IPS-NIHi7 (cell line): ENCODE measurements around the gene THAP8.
"Not testable (repeated sequence)": the region's sequence is repeated elsewhere in the genome, so short reads cannot be mapped to it uniquely, and the experiment has no call there.

Experiments used
- DNase-seq: peaks from one replicate; pipeline ENCODE4 v3.0.0; 2012; ENCODE audit warnings: mixed read lengths; ENCODE audit errors: extremely low spot score

Gene THAP8

DNA sequence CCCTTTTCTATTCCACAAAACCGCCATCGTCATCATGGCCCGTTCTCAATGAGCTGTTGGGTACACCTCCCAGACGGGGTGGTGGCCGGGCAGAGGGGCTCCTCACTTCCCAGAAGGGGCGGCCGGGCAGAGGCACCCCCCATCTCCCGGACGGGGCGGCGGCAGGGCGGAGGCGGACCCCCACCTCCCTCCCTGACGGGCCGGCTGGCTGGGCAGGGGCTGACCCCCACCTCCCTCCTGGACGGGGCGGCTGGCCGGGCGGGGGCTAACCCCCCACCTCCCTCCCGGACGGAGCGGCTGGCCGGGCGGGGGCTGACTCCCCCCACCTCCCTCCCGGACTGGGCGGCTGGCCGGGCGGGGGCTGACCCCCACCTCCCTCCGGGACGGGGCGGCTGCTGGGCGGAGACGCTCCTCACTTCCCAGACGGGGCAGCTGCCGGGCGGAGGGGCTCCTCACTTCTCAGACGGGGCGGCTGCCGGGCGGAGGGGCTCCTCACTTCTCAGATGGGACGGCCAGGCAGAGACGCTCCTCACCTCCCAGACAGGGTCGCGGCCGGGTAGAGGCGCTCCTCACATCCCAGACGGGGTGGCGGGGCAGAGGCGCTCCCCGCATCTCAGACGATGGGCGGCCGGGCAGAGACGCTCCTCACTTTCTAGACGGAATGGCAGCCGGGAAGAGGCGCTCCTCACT lies 14.9 kb upstream of the THAP8 start:
- not testable (repeated sequence) for DNase-seq

DNA sequence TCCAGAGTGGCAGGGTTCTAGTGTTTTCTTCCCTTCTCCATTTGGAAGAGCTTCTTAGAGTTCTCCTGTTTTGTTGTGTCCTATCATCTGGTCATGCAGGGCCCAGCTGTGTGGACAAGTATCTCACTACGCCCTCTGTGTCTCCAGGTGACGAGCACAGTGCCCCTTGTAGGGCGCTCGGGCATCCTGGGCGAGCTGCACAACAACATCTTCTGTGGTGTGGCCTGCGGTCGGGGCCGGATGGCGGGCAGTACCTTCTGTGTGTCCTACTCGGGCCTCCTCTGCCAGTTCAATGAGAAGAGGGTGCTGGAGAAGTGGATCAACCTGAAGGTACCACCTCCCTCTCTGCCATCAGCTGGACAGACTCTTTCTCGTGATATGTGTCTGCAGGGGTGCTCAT lies 13.6 kb upstream of the THAP8 start:
- DNase-seq = no peak

DNA sequence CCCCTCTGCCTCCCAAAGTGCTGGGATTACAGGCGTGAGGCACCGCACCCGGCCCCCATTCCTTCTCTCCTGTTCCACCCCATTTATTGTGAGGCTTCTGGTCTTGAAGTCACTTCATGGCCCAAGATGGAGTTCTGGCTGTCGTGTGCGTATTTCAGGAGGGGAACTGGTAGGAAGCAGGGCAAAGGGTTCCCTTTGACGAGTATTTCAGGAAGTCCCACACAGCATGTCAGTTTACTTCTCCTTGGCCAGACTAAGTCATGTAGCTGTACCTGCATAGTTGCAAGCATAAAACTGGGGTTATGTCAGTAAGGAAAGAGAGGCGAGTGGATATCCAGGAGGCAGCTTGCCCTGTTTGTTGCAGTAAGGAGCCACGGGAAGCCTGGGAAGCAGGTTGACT lies 10.7 kb upstream of the THAP8 start:
- no peak for DNase-seq

DNA sequence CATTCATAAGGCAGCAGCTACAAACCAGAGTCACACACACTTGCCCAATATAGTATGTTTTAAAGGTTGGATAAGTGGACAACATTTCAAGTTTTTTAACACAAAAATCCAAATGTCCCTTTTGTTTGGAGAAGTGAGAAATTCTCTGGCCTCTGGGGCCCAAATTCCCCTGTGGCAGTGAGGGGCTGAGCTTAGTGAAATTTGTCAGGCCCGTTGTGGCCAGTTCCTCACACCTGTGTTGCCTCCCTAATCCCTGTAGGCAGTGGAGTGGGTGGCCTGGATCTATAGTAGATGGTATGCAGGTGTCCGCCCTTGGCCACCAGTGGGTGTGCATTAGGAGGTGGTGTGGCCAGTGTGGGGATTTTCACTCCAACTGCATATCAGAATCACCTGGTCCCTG lies 7.3 kb upstream of the THAP8 start:
- DNase-seq = no peak

DNA sequence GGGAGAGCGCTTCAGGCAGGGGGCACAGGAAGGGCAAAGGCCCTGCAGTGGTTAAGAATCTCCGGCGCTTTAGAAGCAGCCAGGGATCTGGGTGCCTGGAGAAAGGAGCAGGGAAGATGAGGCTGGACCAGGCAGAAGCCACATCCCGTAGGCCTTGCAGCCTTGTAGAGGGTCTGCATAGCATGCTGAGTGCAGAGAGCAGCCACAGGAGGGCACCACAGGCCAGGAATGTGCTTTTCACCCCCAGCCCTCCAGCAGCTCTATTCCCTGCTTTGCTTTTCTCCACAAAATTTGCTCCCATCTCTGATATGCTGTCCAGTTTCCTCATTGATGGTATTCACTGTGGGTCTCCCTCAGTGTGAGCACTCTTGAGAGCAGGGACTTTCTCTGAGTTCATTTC lies 6.3 kb upstream of the THAP8 start:
- peak; percentile 77 for DNase-seq

DNA sequence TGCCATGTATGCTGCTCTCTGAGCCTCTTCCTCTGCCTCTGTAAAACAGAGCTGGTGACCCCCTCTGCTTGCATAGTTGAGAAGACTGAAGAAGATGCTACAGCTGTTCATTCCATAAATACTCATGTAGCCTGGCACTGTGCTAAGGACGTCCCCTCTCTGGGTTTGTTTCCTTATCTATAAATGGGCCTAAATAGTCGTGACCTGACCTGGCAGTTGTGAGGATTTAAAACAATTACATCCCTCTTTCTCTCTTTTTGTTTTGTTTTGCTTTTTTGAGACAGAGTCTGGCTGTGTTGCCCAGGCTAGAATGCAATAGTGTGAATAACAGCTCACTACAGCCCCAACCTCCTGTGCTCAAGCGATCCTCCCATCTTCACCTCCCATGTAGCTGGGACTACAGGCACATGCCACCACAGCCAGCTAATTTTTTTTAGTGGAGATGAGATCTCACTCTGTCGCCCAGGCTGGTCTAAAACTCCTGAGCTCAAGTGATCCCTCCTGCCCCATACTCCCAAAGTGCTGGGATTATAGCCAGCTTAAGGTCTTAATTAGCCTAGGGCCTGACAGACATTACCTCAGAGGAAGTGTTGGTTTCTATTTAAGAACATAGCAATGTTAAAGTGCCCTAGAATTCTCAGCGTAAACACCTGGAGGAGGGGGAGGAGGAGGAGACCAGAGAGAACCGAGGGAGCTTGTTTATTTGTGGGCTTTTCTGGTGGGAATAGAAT lies 5.3 kb upstream of the THAP8 start:
- no peak for DNase-seq

DNA sequence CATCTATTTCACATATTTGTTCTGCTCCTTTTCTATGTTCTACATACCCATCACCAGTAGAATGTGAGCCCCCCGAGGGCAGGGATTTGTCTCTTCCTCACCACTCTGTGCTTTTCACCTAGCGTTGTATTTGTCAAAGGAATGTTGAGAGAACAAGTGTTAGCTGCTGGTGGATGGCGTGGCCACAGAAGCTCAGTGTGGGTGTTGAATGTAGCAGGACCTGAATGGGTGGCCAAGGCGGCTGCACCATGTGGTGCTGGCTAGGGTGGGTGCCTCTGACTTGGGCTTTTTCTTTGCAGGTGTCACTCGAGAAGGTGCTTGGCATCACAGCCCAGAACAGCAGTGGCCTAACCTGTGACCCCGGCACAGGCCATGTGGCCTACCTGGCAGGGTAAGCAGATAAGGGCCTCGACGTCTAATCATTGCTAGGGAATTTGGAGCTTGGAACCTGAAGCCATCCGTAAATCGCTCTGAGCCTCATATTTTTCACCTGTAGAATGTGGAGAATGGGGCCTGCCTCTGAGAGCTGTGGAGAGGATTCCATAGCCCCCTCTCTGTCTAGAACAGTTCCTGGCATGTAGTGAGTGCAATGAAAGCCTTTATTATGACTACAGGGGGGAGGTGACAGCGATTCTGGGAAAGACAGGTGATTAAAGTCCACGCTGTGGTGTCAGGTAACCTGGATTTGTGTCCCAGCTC lies 4.5 kb upstream of the THAP8 start:
- DNase-seq = no peak

DNA sequence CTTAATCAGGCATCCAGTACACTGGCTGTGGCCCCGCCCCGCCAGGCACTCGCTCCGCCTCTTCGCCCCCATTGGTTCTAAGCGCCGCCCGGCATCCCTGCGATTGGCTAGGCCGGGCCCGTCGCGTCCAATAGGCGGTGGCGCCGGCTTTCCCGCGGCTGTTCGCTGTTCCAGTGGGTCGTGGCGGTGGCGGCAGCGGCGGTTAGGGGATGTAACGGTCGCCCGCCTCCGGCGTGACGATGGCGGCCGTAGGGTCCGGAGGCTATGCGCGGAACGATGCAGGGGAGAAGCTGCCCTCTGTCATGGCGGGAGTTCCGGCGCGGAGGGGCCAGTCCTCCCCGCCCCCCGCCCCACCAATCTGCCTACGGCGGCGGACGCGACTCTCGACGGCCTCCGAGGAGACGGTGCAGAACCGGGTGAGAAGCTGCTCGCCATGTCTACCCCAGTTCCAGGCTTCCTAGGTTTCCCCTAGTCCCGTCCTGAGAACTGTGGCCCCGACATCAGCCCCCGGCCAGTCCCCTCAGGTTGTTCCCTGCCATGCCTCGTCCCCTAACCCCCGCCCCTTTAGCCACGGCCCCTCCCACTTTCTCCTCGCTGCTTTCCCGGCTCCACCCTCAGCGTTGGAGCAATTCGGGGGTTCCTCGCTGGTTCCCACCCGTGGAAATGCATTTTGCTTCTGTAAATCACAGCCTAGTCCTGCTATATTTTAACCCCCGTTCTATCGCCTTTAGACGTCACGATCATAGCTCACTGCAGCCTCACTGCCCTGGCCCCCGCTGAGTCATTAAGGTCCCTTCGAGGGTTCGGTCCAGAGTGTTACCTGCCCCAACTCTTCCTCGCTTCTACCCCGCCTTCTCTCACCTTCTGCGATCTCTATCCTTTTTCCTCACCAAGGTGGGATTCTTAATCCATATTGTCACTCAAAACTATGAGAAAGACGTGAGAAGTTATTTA lies 925 bp upstream of the THAP8 start, which contains the start of gene WDR62:
WDR62 (plus strand) TSS at position 165 of the 954 bp plus-strand sequence; CDS start at position 240, 75 bp downstream.
- DNase-seq = peak; percentile 99

DNA sequence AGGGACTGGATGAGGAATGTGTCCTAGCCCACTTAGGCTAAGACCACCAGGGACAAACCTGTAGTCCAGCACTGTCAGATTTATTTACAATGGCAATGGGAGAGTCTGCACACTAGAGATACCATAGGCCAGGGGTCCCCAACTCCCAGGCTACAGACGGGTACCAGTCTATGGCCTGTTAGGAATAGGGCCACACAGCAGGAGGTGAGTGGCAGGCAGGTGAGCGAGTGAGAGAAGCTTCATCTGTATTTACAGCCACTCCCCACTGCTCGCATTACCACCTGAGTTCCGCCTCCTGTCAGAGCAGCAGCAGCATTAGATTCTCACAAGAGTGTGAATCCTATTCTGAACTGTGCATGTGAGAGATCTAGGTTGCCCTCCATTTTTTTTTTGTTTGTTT lies 2.4 kb downstream of the THAP8 start:
- DNase-seq = no peak

DNA sequence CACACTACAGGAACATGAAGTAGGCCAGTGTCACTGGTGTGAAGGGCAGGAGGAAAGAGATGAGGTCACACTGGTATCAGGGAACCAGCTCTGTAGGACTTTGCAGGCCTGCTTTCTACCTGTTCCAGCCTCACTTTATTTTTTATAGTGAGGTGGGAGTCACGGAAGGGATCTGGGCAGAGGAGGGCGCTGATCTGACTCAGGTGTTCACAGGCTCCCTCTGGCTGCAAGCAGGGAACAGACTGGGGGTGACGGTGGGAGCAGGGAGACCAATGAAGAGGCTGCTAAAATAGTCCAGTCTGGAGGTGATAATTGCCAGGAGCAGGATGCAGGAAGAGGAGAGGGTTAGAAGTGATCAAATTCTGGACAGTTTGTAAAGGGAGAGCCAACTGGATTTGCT lies 2.8 kb downstream of the THAP8 start:
- DNase-seq = peak; percentile 84

DNA sequence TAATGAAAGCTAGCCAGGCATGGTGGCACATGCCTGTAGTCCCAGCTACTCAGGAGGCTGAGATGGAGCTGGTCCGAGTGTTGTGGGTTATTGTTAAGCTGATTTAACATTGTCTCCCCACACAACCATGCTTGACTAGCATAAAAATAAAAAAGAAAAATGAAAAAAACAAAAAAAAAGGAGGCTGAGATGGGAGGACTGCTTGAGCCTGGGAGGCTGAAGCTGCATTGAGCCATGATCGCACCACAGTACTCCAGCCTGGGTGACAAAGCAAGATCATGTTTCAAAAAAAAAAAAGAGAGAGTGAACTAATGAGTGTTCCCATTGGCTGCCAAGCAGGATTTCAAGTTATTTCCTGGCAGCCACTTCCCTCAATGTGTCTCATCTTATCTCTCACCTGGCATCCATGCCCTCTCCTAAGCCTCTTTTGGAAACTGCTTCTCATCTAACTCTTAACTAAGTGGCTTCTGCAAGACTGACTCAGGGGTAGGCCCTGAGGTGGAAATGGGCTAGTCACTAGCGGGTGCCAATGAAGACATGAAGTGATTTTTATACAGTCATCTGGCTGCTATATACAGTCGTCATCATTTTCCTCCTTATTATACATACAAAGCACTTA lies 4.9 kb downstream of the THAP8 start:
- no peak for DNase-seq

DNA sequence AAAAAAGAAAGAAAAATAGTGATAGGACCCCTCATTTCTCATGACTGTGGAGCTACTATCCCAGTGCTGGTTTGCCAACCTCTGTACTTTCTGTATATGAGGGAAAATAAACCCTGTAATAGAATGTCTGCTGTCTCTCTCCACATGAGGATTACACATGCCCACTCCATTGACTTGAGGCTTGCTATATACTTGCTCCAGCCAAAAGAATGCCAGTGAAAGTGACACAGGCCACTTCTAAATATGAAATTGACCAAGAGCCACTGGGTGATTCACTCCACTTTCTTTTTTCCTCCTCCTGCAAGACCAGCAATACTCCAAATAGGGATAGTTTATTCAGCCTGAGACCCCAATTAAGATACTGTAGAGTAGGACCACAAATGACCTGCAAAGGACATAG lies 6.2 kb downstream of the THAP8 start:
- no peak for DNase-seq

DNA sequence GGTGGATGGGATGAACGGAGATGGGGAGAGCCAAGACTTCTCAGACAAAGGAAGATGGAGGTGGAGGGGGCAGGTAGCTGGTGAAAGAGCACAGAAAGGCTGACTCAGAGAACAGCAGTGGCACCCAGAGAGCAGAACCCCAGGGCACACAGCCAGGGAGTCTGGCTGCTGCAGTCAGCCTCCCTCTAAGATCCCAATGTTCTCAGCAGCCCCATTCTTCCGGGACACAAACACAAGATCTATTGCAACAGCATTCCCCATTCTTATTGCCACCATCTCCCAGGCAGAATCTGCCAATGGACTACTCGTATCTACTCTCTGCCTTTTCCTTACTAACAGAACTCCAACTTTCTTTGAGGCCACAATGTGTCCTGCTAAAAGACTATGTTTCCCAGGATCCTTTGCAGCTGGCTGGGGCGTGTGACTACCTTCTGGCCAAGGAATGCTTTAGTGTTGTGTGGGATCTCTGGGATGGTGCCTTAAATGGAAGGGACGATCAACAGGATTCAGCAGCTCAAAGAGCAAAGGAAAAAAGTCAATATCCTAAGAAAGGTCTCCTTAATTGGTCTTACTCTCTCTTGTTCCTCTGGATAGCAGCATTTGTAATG lies 7.5 kb downstream of the THAP8 start:
- DNase-seq = no peak

DNA sequence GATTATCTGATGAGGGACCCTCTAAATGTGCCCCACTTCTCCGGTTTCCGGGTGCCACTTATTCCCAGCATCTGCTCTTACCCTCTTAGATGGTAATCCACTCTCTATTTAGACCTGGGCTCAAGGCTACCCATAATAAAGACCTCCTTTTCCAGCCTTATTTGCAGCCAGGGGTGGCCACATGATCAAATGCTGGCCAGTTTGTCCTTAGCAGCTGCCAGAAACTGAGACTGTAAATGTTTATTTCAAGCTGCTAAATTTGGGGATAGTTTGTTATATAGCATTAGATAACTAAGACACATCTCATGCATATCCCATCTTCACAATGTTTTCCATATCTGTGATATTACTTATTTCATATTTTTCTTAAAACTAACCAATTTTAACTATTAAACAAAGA lies 10.1 kb downstream of the THAP8 start:
- no peak for DNase-seq

DNA sequence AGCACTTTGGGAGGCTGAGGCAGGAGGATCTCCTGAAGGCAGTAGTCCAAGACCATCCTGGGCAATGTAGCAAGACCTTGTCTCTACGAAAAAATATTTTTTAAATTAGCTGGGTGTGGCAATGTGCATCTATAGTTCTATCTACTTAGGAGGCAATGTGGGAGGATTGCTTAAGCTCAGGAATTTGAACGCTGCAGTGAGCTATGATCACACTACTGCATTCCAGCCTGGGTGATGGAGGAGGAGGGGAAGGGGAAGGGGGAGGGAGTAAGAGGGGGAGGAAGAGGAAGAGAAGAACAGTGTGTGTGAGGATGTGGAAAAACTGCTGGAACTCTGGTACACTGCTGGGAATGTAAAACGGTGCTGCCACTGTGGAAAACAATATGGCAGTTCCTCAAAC lies 12.3 kb downstream of the THAP8 start:
- DNase-seq = no peak

DNA sequence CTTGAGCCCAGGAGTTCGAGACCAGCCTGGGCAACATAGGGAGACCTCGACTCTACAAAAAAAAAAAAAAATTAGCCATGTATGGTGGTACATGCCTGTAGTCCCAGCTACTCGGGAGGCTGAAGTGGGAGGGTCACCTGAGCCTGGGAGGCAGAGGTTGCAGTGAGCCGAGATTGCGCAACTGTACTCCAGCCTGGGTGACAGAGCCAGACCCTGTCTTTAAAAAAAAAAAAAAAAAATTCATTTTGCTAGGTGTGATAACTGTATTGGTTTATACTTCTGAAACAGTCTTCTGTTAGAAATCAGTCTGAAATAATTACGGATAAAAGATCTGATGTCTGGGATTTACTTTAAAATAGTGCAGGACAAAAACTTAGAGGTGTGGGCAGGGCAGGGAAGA lies 13.0 kb downstream of the THAP8 start:
- not testable (repeated sequence) for DNase-seq

DNA sequence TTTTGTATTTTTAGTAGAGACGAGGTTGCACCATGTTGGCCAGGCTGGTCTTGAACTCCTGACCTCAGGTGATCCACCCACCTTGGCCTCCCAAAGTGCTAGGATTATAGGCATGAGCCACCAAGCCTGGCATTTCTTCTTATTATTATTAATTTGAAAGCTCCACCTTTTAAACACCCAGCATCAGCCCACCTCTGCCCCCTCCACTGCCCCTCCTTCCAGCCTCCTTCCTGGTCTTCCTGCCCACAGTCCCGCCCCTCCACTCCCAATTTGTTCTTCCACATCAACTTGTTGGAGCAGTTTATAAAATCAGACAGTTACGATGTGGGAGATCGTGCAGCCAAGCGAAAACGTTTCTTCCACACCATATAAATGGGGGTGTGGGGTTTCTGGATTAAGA lies 13.6 kb downstream of the THAP8 start:
- DNase-seq = no peak

DNA sequence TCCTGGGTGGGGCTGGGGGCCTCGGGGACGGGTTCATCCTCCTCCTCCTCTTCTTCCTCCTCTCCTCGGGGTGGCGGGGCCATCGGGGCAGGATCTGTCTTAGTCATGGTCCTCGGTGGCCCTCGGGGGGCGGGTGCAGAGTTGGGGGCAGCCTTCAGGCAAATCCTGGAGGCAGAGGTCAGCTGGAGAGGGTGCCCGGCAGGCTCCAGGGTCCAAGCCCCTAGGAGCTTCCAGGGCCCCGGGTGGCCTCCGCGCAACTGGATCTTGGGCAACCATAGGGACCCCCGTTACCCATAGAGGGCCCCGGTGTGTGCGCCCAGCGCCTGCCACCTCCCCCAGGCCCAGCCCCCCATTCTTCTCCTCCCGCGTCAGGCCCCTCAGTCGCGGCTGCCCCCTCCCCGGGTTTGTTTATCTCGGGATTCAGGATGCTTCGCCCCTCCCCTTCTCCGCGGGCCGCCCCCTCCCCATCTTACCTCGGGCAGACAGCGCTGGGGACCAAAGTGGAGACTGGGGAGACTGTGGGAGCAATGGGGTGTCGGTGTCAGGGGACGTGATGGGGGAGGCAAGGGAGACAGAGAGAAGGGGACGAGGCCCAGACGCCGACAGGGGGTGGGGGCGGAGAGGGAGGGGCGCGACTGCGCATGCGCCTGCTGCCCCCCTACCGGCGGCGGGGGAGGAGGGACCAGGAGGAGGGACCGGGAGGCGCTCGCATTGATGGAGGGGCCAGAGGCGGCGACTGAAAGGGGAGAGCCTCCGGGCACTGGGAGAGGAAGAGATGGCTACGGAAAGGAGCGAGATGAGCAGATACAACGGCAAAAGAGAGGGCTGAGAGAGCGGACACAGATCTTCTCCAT lies 21.6 kb downstream of the THAP8 start, which contains the start of gene CLIP3:
CLIP3 (minus strand) TSS at position 623 of the 854 bp plus-strand sequence; CDS start at position 107, 516 bp downstream.
- peak; percentile 99 for DNase-seq

DNA sequence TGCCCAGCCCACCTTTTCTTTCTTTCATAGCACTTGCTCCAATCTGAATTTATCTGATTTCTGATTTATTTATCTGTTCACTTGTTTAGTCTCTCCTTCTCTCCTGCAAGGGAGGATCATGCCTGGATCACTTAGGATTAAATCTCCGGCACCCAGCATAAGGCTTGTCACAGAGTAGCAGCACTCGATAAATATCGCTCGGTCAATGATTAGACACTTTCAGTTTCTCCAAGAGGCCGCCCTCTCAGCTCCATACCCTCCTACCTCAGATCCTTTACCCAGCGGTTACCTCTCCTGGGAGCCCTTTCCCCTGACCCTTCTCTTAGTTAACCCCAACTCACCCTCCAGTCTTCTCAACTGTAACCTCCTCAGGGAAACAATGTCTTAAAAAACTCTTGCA lies 22.8 kb downstream of the THAP8 start:
- no peak for DNase-seq
